ENCODE results near the gene CTNNA3.

The CTNNA3 gene

GRCh38 chr10:67098461-67098860 is 597.5 kb downstream of the CTNNA3 start:
- DNase-seq: no peak

GRCh38 chr10:67095531-67095930 is 600.5 kb downstream of the CTNNA3 start:
- no peak for DNase-seq

GRCh38 chr10:67088036-67088435 is 608.0 kb downstream of the CTNNA3 start:
- no peak for DNase-seq

- DNase-seq: no peak
Measured at GRCh38 chr10:67087135-67087425, 608.9 kb downstream of the CTNNA3 start.

- DNase-seq: no peak
Measured at GRCh38 chr10:67086327-67087134, 609.5 kb downstream of the CTNNA3 start.

GRCh38 chr10:67079126-67079525 is 616.9 kb downstream of the CTNNA3 start:
- no peak for DNase-seq

GRCh38 chr10:67077376-67077775 is 618.6 kb downstream of the CTNNA3 start:
- no peak for DNase-seq

- DNase-seq: no peak
Measured at GRCh38 chr10:67076144-67076543, 619.9 kb downstream of the CTNNA3 start.

- DNase-seq: no peak
Measured at GRCh38 chr10:67075491-67075971, 620.5 kb downstream of the CTNNA3 start.

- DNase-seq: no peak
Measured at GRCh38 chr10:67072654-67073053, 623.3 kb downstream of the CTNNA3 start.

- DNase-seq: no peak
Measured at GRCh38 chr10:67050415-67050814, 645.6 kb downstream of the CTNNA3 start.

GRCh38 chr10:67049988-67050387 is 646.0 kb downstream of the CTNNA3 start:
- no peak for DNase-seq

GRCh38 chr10:67046507-67046906 is 649.5 kb downstream of the CTNNA3 start:
- no peak for DNase-seq

- DNase-seq: no peak
Measured at GRCh38 chr10:67045404-67045803, 650.6 kb downstream of the CTNNA3 start.

GRCh38 chr10:67043041-67043440 is 653.0 kb downstream of the CTNNA3 start:
- no peak for DNase-seq

- no peak for DNase-seq
Measured at GRCh38 chr10:67036808-67037207, 659.2 kb downstream of the CTNNA3 start.

- no peak for DNase-seq
Measured at GRCh38 chr10:67033878-67034277, 662.1 kb downstream of the CTNNA3 start.

- no peak for DNase-seq
Measured at GRCh38 chr10:67022099-67022498, 673.9 kb downstream of the CTNNA3 start.

- no peak for DNase-seq
Measured at GRCh38 chr10:67017218-67017617, 678.8 kb downstream of the CTNNA3 start.

GRCh38 chr10:67015225-67015624 is 680.8 kb downstream of the CTNNA3 start:
- no peak for DNase-seq

- DNase-seq: no peak
Measured at GRCh38 chr10:67011981-67012380, 684.0 kb downstream of the CTNNA3 start.

- no peak for DNase-seq
Measured at GRCh38 chr10:67011480-67011879, 684.5 kb downstream of the CTNNA3 start.

- DNase-seq: no peak
Measured at GRCh38 chr10:67005981-67006380, 690.0 kb downstream of the CTNNA3 start.

- no peak for DNase-seq
Measured at GRCh38 chr10:67004690-67005089, 691.3 kb downstream of the CTNNA3 start.

Measured in right forelimb (tissue), 1 donor.